Stimulated activated effector memory CD8-positive, alpha-beta T cell treated with anti-CD3 and anti-CD28 coated beads, Interleukin-12 subunit alpha, Interleukin-12 subunit beta, amount 100 ng/mL, for 72 hours (primary cell): Measurements from ENCODE around the gene ITPKB.
"Not testable (repeated sequence)": the region's sequence is repeated elsewhere in the genome, so short reads cannot be mapped to it uniquely, and the experiment has no call there.

Source experiments
- ATAC-seq: fragments of 150-1000 bp; cut with Tn5 transposase; 2 replicates; pipeline ENCODE4 v1.10.0; 2021
- DNase-seq, 2 donors: peaks; one replicate each; pipeline ENCODE4 v3.0.0; 2021 to 2022; ENCODE audit warnings: low spot score in 2 of 2
- H3K27ac Mint-ChIP-seq: one replicate; pipeline ENCODE4 v1.8.0; 2022; ENCODE audit warnings: mild to moderate bottlenecking, mixed read lengths
- H3K36me3 Mint-ChIP-seq: one replicate; pipeline ENCODE4 v1.8.0; 2022; ENCODE audit warnings: mild to moderate bottlenecking, mixed read lengths
- H3K4me1 Mint-ChIP-seq: one replicate; pipeline ENCODE4 v1.8.0; 2022; ENCODE audit warnings: mixed read lengths
- H3K4me3 Mint-ChIP-seq: one replicate; pipeline ENCODE4 v1.8.0; 2022; ENCODE audit warnings: mild to moderate bottlenecking, mixed read lengths
- H3K9me3 Mint-ChIP-seq: one replicate; pipeline ENCODE4 v1.8.0; 2022; ENCODE audit warnings: mixed read lengths

Gene ITPKB

DNA sequence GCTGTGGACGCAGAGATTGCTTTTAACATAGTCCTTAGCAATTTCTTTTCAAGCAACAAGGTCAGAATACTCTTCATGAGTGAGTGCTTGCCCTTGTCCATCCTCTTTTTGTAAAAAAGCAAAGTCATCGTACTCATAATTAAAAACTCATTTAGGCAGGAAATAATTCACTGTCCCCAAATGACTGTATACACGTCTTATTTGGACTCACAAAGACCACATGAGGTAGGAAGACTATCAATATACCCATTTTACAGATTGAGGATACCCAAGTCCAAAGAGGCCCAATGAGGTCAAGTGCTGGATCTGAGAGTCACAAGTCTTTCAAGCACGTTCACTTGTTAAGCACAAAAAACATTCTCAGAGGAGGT is 13.2 kb downstream of the ITPKB start:
- peaks cover 88% of the 10 kb centered on the region for H3K36me3 Mint-ChIP-seq
- ATAC-seq: peak; percentile 41
- no peak for DNase-seq

DNA sequence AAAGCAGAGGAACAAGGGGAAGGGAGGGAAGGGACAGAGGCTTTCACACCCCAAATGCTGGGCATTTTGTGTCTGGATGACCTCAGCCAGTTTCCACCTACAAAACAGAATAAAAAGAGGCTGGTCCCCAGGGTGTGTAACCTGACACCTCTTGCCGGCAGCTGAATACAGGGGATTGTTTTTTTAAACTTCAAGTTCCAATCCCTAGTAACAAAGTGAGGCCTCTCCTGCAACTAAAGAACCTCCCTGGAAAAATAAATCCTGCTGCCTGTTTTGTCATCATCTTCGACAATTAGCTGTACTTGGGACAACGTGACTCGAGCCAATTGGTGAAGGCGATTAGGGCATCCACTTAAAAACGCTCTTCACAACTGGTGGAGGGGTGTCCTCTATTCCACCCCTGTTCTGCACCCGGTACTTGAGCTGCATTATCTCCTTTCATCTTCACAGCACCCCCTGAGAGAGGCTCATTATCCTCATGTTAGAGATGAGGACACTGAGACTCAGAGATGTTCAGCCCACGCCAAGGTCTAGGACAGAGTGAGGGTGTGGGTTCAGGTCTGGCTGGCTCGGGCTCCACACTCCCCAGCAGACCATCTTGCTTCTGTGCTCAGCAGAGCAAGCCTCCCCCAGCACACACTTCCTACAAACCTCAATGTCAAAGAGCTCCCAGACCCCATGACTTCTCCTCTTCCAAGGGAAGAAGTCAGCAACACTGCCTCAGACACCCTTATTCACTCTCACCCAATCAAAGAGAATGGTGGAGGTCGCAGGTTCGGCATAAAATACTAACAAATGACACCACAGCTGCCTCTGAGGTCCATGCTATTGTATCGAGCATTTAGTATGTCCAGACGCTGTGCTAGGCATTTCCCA is 15.2 kb downstream of the ITPKB start:
- ATAC-seq: peak; percentile 31

More for the DNA sequence above, 13.2 kb downstream of the ITPKB start:
- H3K4me3 Mint-ChIP-seq: peak overlapping the region; percentile 81
- no peaks in the 10 kb centered on the region for H3K9me3 Mint-ChIP-seq
- H3K4me1 Mint-ChIP-seq: peaks cover 86% of the 10 kb centered on the region
- peak overlapping the region; percentile 93 for H3K27ac Mint-ChIP-seq

DNA sequence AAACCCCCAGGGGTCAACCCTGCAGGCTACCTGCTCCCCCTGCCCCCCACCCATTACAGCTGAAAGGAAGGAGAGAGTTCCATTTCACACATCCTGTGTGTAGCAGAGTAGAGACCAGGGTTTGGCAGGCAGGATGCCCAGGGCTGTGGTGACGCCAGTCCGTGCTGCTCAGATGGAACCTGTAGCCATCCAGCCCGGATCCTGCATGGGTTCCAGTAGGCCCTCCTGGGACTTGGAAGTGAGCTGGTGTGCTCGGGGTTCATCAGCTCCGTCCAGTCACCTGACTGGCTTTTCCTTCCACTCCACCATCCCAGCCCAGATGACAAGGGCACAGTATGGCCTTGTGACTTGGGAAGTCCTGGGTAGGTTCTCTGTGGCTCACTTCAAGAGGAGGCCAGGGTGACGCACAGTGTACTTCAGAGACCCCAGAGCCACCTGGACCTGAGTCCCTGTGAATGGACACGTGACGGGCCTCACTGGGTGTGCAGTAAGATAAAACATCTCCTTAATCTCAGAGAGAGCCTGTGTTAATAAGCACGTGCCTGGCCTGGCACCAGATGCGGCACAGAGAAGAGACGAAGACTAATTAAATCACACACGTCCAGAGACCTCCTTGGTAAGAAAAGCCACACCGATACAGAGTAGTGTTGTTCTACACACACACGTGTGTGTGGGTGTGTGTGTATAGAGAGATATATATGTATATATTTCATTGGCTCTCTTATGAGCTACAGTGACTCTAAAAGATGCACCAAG is 16.0 kb downstream of the ITPKB start:
- H3K4me1 Mint-ChIP-seq: peaks cover 79% of the 10 kb centered on the region
- peaks cover 83% of the 10 kb centered on the region for H3K36me3 Mint-ChIP-seq
- no peaks in the 10 kb centered on the region for H3K9me3 Mint-ChIP-seq
- H3K4me3 Mint-ChIP-seq: peak overlapping the region; percentile 81
- H3K27ac Mint-ChIP-seq: peak overlapping the region; percentile 93
- peak; percentile 38 for ATAC-seq
- no peak for DNase-seq

More for the DNA sequence above, 15.2 kb downstream of the ITPKB start:
- Mint-ChIP-seq H3K36me3 (peaks cover 83% of the 10 kb centered on the region), H3K27ac (peak overlapping the region; percentile 93), H3K4me3 (peak overlapping the region; percentile 81), H3K9me3 (no peaks in the 10 kb centered on the region), H3K4me1 (peaks cover 81% of the 10 kb centered on the region)
- DNase-seq: no peak

DNA sequence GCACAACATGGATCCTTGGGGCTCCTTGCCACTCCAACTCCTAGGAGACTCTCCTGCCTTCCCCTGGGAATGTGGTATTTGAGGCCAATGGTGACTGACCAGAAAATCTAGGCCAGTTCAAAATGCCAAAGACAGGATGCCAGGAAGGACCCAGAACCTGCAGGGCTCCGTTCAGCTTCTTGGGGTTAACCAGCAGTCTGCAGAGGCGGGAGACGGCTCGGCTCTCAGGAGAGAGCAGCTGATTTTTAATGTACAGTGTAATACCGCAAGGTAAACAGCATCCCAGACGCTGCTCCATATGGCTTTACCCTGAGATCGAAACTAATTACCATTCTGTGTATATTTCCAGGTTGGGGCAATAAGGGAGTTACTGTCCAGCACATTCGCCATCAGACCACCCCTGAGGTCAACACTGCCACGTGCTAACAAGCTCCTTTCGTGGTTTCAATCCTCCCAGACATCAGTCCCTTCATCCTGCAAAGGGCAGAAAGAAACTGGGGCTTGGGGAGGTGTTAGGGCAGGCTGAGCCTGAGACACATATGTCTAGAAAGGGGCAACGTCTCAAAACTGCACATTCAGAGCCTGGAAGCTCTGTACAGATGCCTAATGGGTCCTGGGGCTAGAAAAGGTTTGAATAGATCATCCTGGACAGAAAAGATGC is 16.7 kb downstream of the ITPKB start:
- ATAC-seq: no peak
- peaks cover 83% of the 10 kb centered on the region for H3K36me3 Mint-ChIP-seq

DNA sequence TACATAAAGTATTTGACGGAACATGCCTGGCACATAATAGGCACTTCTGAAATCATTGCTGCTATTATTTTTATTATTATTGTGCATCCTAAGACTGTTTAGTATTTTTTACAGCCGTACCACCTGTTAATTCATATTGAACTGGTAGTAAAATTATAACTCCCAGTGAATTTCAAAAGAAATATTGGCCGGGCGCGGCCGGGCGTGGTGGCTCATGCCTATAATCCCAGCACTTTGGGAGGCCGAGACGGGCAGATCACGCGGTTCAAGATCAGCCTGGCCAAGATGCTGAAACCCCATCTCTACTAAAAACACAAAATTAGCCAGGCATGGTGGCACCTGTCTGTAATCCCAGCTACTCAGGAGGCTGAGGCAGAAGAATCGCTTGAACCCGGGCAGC is 18.5 kb downstream of the ITPKB start:
- Mint-ChIP-seq H3K36me3 (peaks cover 66% of the 10 kb centered on the region), H3K27ac (peak overlapping the region; percentile 82), H3K4me1 (peaks cover 66% of the 10 kb centered on the region)
- H3K4me3 Mint-ChIP-seq, DNase-seq, H3K9me3 Mint-ChIP-seq, ATAC-seq: not testable (repeated sequence)

More for the DNA sequence above, 16.7 kb downstream of the ITPKB start:
- Mint-ChIP-seq H3K27ac (peak overlapping the region; percentile 93), H3K4me1 (peaks cover 76% of the 10 kb centered on the region), H3K4me3 (peak overlapping the region; percentile 81), H3K9me3 (no peaks in the 10 kb centered on the region)
- DNase-seq: no peak

DNA sequence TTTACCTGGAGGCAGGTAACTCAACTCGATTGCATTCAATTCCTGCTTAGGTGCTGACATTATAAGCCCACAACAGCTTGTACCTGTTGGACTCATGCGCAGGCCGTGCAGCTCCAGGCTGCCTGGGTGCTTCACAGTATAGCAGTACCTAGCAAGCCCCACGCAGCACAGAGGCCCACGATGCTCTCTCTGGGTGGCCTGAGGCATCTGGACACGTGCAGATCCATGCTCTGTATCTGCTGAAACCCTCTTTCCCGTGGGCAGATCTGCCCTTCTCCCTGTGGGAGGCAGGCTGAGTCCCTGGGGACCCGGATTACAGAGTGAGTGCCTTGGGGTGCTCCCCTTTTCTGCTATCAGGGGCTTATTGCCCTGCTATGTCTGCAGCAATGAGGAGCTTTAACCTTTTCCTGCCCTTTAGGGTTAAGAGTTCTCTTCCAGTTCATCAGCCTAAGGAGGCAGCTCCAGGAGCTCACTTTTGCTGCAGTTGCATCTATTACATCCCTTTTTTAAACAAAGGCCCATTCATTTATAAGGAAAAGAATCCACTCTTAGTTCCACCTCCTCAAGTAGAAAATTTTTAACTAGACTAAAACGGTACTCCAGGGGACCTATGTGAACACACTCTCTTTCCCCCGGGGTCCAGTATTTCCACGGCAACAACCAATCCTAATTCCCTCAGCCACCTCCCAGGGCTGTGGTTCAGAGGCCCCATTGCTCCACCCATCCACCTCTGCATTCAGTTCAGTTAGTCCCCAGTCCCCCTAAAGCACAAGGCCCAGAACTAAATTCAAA is 19.3 kb downstream of the ITPKB start:
- Mint-ChIP-seq H3K4me3 (no peak overlapping the region), H3K36me3 (peaks cover 62% of the 10 kb centered on the region), H3K27ac (peak overlapping the region; percentile 82), H3K9me3 (no peaks in the 10 kb centered on the region), H3K4me1 (peaks cover 58% of the 10 kb centered on the region)
- no peak for DNase-seq
- ATAC-seq: no peak

DNA sequence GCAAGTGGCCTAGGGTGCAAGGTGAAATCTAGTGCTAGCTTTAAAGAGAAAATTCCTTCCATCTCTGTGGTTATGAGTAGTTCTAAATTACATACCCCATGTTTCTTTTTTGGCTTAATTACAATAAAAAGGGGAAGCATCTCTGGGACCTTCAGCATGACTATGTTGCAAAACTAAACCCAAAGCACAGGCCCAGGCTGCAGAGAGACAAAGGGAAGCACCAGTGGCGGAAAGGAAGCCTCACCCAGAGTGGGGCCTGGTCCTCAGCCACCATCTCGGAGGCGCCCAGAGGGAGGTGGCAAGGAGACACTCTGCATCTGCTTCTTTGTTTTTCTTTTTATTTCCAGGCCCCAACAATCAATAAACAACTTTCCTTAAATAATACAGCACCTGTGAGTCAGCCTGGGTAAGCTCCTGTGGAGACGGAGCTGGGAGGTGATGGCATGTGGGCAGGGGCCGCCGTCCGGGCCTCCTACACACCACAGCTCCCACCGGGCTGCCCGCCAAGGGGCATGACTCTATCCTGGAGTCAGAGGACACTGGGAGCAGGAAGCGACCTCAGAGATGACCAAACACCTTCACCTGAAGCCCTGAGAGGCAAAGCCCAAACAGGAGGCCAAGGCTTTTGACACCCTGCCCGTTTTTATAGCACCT is 21.7 kb downstream of the ITPKB start:
- H3K4me1 Mint-ChIP-seq: peaks cover 58% of the 10 kb centered on the region
- H3K4me3 Mint-ChIP-seq: peak overlapping the region; percentile 22
- DNase-seq: no peak
- H3K9me3 Mint-ChIP-seq: peaks cover 5% of the 10 kb centered on the region
- peaks cover 56% of the 10 kb centered on the region for H3K36me3 Mint-ChIP-seq
- ATAC-seq: peak; percentile 15
- peak overlapping the region; percentile 82 for H3K27ac Mint-ChIP-seq

DNA sequence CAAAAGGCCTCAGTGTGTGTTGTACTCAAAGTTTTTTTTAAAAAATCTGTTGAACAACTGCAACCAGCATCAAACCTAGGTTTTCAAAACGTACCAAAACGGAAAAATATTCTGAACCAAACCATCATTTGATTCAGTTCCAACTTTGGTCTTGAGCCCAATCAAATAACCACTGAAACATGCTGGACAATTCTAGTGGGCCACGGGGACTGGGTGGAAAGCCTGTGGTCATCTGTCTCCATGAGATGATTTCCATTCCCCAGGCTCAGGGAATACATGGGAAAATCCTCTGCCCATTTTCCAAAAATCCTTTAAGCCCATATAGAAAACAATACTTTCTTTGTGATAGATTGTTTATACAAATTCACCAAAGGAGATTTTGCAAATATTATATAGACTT is 22.5 kb downstream of the ITPKB start:
- Mint-ChIP-seq H3K4me1 (peaks cover 63% of the 10 kb centered on the region), H3K36me3 (peaks cover 54% of the 10 kb centered on the region), H3K4me3 (no peak overlapping the region), H3K27ac (peak overlapping the region; percentile 82), H3K9me3 (peaks cover 5% of the 10 kb centered on the region)
- ATAC-seq (no peak), DNase-seq (no peak)

DNA sequence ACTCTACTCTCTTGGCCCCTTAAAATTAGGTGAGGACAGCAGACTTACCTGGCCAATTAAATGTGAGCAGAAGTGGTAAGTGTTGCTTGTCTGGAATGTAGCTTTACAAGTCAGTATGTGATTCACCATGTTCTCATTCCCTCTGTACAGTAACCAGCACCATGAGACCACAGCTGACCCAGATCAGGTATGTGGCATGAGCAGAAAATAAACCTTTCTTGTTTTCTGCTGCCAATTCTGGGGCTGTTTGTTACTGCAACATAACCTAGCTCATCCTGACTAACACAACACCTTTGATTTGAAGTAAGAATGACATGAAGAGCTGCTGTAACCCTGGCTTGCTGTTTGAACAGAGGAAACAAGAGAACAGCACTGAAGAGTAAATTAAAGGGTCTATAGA is 24.9 kb downstream of the ITPKB start:
- Mint-ChIP-seq H3K4me3 (peak overlapping the region; percentile 57), H3K36me3 (peaks cover 54% of the 10 kb centered on the region), H3K9me3 (peaks cover 5% of the 10 kb centered on the region)

DNA sequence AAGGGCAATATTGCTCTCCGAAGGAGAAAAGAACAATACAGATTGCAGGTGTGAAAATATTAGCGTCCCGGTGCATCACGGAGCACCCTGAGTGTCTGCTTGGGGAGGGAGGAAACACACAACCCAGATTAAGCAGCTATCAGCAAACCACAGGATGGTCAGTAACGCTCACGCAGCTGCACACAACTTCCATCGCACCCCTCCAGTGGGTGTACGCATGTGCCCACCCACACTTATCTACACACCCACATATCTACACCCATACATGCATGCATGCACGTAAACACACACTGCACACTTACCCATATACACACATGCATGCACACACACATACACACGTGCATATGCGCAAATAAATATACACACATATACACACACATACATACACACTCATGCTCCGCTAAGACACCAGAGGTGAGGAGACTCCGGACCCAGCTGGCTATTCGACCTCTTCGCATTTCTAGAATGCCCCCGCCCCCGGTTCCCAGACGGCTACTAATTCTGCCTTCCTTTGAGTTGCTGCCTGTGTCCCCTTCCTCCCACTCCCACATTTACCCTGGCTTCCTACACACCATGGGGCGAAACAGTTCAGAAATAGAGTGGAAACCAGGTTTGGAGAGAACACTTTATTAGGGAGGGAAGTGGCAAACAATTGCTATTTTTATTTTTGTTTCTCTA is 26.2 kb downstream of the ITPKB start:
- DNase-seq (no peak), ATAC-seq (no peak)
- Mint-ChIP-seq H3K4me1 (peaks cover 79% of the 10 kb centered on the region), H3K27ac (peak overlapping the region; percentile 88), H3K9me3 (peaks cover 5% of the 10 kb centered on the region), H3K36me3 (peaks cover 48% of the 10 kb centered on the region), H3K4me3 (peak overlapping the region; percentile 57)

More for the DNA sequence above, 24.9 kb downstream of the ITPKB start:
- Mint-ChIP-seq H3K27ac (peak overlapping the region; percentile 12), H3K4me1 (peaks cover 74% of the 10 kb centered on the region)
- DNase-seq (no peak), ATAC-seq (peak; percentile 63)

DNA sequence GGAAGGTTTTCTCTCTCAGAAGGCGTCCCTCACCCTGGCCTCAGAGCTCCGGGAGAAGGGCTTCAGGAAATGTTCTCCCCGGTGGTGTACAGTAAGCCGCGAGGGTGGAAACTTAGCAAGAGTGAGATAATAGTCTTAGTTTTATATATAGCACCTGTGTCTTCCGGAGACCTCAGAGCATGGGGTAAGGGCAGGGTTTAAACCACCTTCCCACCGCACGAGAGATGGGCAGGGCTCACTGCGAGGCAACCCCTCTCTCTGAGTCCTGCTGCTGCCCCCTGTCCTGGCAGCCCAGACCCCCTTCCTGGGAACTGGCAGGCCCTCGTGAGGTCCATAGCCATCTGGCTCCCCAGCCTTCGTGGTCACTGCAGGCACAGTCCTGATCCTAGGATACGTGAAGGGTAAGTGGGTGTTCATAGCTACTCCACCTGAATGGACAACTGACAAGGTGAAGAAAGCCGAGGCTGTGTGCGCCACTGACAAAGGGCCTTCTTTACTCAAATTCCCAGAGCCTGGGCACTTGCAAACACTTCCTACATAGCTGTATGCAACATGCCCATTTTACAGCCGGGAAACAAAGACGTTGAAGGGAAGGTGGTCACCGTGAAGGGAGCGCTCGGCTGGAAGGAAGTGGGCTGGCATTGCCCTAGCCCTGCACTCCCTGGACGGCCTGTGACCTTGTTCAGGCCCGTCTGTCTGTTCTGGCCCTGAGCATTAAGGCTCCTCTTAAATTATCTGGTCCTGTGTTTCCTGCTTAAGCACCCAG is 26.9 kb downstream of the ITPKB start:
- Mint-ChIP-seq H3K36me3 (peaks cover 49% of the 10 kb centered on the region), H3K27ac (peak overlapping the region; percentile 88), H3K4me1 (peaks cover 80% of the 10 kb centered on the region), H3K4me3 (peak overlapping the region; percentile 57), H3K9me3 (peaks cover 5% of the 10 kb centered on the region)
- DNase-seq: peak in 1 of 2 donors; percentile 75
- peak; percentile 82 for ATAC-seq

DNA sequence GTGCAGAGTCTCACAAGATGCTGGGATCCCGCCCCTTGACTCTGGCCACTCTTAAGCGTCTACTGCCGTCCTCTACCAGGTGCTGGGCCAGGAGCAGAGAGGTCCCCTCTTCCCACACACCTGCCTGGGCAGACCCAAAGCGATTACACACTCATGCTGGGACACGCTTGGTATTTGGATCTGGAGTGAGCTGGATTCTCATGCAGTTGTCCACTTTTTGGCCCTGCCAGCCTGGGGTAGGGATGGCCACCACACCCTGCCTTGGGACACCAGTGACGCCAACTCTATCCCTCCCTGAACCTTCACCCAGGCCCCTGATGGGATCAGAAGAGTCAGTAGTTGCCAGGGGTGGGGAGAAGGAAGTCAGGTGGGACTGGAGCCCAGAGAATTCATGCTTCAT is 28.6 kb downstream of the ITPKB start:
- no peak for ATAC-seq
- Mint-ChIP-seq H3K36me3 (peaks cover 64% of the 10 kb centered on the region), H3K4me1 (peaks cover 80% of the 10 kb centered on the region), H3K4me3 (no peak overlapping the region), H3K27ac (peak overlapping the region; percentile 88), H3K9me3 (peaks cover 5% of the 10 kb centered on the region)
- DNase-seq: no peak

DNA sequence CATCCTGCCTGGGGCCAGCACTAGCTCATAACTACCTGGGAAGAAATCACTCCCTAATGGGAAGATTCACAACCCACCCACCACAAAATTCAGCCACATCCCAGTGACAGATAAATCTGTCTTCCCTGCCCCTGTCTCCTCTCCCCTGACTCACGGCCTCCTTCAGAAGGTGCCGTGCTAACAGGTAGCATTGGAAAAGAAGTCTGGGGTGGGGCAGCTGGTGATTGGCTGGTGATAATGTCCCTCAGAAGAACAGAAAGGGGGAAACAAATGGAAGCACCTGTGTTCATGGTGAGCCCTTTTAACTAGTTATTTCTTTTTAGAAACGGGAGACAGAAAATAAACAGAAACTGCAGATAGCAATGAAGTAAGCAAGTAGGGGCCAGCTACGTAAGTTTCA is 29.1 kb downstream of the ITPKB start:
- no peak for ATAC-seq
- no peak for DNase-seq
- H3K4me3 Mint-ChIP-seq: peak overlapping the region; percentile 13
- peaks cover 67% of the 10 kb centered on the region for H3K36me3 Mint-ChIP-seq
- H3K9me3 Mint-ChIP-seq: peaks cover 5% of the 10 kb centered on the region
- peaks cover 86% of the 10 kb centered on the region for H3K4me1 Mint-ChIP-seq
- H3K27ac Mint-ChIP-seq: peak overlapping the region; percentile 88
